ENCODE data around the gene PRKAG3.

PRKAG3 gene

GRCh38 chr2:218812096-218812815 is 19.3 kb downstream of the PRKAG3 start:
- Histone ChIP-seq H3K4me1 (peaks cover 0 to 97% (median 0%) of the 10 kb centered on the region in 10 experiments; a peak in 7 of 20 replicates), H3K27ac (peak overlapping the region in 3 of 11 experiments; percentile 47 to 82 (median 71); a peak in 6 of 22 replicates), H3K9ac (peak overlapping the region in 2 of 11 experiments; percentile 36 to 55; a peak in 2 of 22 replicates), H3K4me3 (no peak overlapping the region), H3K27me3 (peaks cover 4 to 87% (median 15%) of the 10 kb centered on the region in 11 experiments; a peak in 15 of 22 replicates), H3K36me3 (no peaks in the 10 kb centered on the region), H3K4me2 (peak overlapping the region in 3 of 11 experiments; percentile 27 to 80 (median 76); a peak in 5 of 22 replicates), H3K9me3 (replicated peaks in 1 of 11) (no peaks in the 10 kb centered on the region), H4K20me1 (peaks cover 0 to 26% (median 0%) of the 10 kb centered on the region in 11 experiments; a peak in 2 of 22 replicates)
- TF ChIP-seq Cebpa-rat (IDR thresholded peaks at IDR 0.05) = no peak

- Histone ChIP-seq H3K4me2 (peak overlapping the region in 3 of 11 experiments; percentile 27 to 80 (median 76); a peak in 6 of 22 replicates), H3K36me3 (no peaks in the 10 kb centered on the region), H4K20me1 (peaks cover 0 to 26% (median 0%) of the 10 kb centered on the region in 11 experiments; a peak in 2 of 22 replicates), H3K4me3 (no peak overlapping the region), H3K4me1 (peaks cover 4 to 97% (median 6%) of the 10 kb centered on the region in 10 experiments), H3K27ac (peak overlapping the region in 3 of 11 experiments; percentile 47 to 82 (median 71); a peak in 6 of 22 replicates), H3K9me3 (replicated peaks in 1 of 11) (no peaks in the 10 kb centered on the region), H3K9ac (peak overlapping the region in 2 of 11 experiments; percentile 36 to 55; a peak in 2 of 22 replicates), H3K27me3 (peaks cover 5 to 89% (median 23%) of the 10 kb centered on the region in 11 experiments; a peak in 15 of 22 replicates)
- peak in 3 of 11 experiments; percentile 34 to 82 (median 77); a peak in 4 of 22 replicates for TF ChIP-seq Cebpa-rat (IDR thresholded peaks at IDR 0.05)
Observed at GRCh38 chr2:218811382-218811781, 20.2 kb downstream of the PRKAG3 start.

- no peaks in the 10 kb centered on the region for H3K36me3 ChIP-seq
- H3K27ac ChIP-seq = peak overlapping the region in 2 of 11 experiments; percentile 71 to 82; a peak in 2 of 22 replicates
- H3K9ac ChIP-seq = no peak overlapping the region; a peak in 2 of 22 replicates
- H3K4me2 ChIP-seq = peak overlapping the region in 2 of 11 experiments; percentile 76 to 80; a peak in 5 of 22 replicates
- H4K20me1 ChIP-seq = peaks cover 0 to 26% (median 0%) of the 10 kb centered on the region in 11 experiments; a peak in 2 of 22 replicates
- peaks cover 14 to 97% (median 18%) of the 10 kb centered on the region in 10 experiments for H3K4me1 ChIP-seq
- TF ChIP-seq Cebpa-rat (IDR thresholded peaks at IDR 0.05) = no peak
- H3K4me3 ChIP-seq = no peak overlapping the region
- H3K9me3 ChIP-seq (replicated peaks in 1 of 11) = peaks cover 0 to 1% (median 0%) of the 10 kb centered on the region in 11 experiments; a peak in 6 of 22 replicates
- H3K27me3 ChIP-seq = peaks cover 10 to 95% (median 32%) of the 10 kb centered on the region in 11 experiments
Observed at GRCh38 chr2:218810256-218810655, 21.3 kb downstream of the PRKAG3 start.

- Histone ChIP-seq H3K4me3 (no peak overlapping the region), H3K27me3 (peaks cover 18 to 95% (median 39%) of the 10 kb centered on the region in 11 experiments), H3K27ac (no peak overlapping the region; a peak in 1 of 22 replicates), H3K4me2 (peak overlapping the region in 2 of 11 experiments; percentile 76 to 80; a peak in 3 of 22 replicates), H3K4me1 (peaks cover 14 to 95% (median 19%) of the 10 kb centered on the region in 10 experiments), H3K9me3 (replicated peaks in 1 of 11) (peaks cover 4 to 8% (median 7%) of the 10 kb centered on the region in 11 experiments), H3K36me3 (peaks cover 0 to 5% (median 0%) of the 10 kb centered on the region in 11 experiments; a peak in 2 of 22 replicates), H4K20me1 (peaks cover 0 to 21% (median 0%) of the 10 kb centered on the region in 11 experiments; a peak in 2 of 22 replicates), H3K9ac (no peak overlapping the region)
- no peak for TF ChIP-seq Cebpa-rat (IDR thresholded peaks at IDR 0.05)
Observed at GRCh38 chr2:218809515-218809914, 22.1 kb downstream of the PRKAG3 start.

- H3K9me3 ChIP-seq (replicated peaks in 1 of 11) = peaks cover 12 to 21% (median 17%) of the 10 kb centered on the region in 11 experiments
- peaks cover 21 to 84% (median 24%) of the 10 kb centered on the region in 10 experiments for H3K4me1 ChIP-seq
- peaks cover 0 to 10% (median 0%) of the 10 kb centered on the region in 11 experiments; a peak in 2 of 22 replicates for H3K36me3 ChIP-seq
- no peak overlapping the region for H3K27ac ChIP-seq
- H4K20me1 ChIP-seq = peaks cover 0 to 6% (median 3%) of the 10 kb centered on the region in 11 experiments; a peak in 4 of 22 replicates
- H3K4me3 ChIP-seq = no peak overlapping the region
- H3K27me3 ChIP-seq = peaks cover 33 to 94% (median 51%) of the 10 kb centered on the region in 11 experiments
- H3K4me2 ChIP-seq = peak overlapping the region in 3 of 11 experiments; percentile 74 to 81 (median 77); a peak in 3 of 22 replicates
- no peak overlapping the region for H3K9ac ChIP-seq
- TF ChIP-seq Cebpa-rat (IDR thresholded peaks at IDR 0.05) = no peak
Observed at GRCh38 chr2:218807626-218808025, 24.0 kb downstream of the PRKAG3 start.

GRCh38 chr2:218806346-218806978 is 25.1 kb downstream of the PRKAG3 start:
- Histone ChIP-seq H3K27me3 (peaks cover 39 to 93% (median 58%) of the 10 kb centered on the region in 11 experiments), H3K9ac (peak overlapping the region in 2 of 11 experiments; percentile 10 to 62; a peak in 1 of 22 replicates)
- peak; percentile 90 to 99 (median 97) for TF ChIP-seq Cebpa-rat (IDR thresholded peaks at IDR 0.05)

GRCh38 chr2:218805627-218806026 is 26.0 kb downstream of the PRKAG3 start:
- Histone ChIP-seq H4K20me1 (peaks cover 0 to 14% (median 9%) of the 10 kb centered on the region in 11 experiments; a peak in 12 of 22 replicates), H3K9me3 (replicated peaks in 1 of 11) (peaks cover 12 to 21% (median 17%) of the 10 kb centered on the region in 11 experiments), H3K36me3 (peaks cover 0 to 10% (median 0%) of the 10 kb centered on the region in 11 experiments; a peak in 2 of 22 replicates), H3K4me3 (no peak overlapping the region), H3K9ac (peak overlapping the region in 1 of 11 experiments; percentile 62; a peak in 1 of 22 replicates), H3K27ac (peak overlapping the region in 3 of 11 experiments; percentile 18 to 52 (median 51); a peak in 3 of 22 replicates), H3K27me3 (peaks cover 44 to 93% (median 65%) of the 10 kb centered on the region in 11 experiments), H3K4me1 (peaks cover 32 to 75% (median 34%) of the 10 kb centered on the region in 10 experiments), H3K4me2 (peak overlapping the region; percentile 49 to 81 (median 71))
- TF ChIP-seq Cebpa-rat (IDR thresholded peaks at IDR 0.05) = no peak

More at GRCh38 chr2:218806346-218806978, 25.1 kb downstream of the PRKAG3 start:
- H4K20me1 ChIP-seq = peaks cover 0 to 14% (median 12%) of the 10 kb centered on the region in 11 experiments; a peak in 13 of 22 replicates
- H3K36me3 ChIP-seq = peaks cover 0 to 10% (median 0%) of the 10 kb centered on the region in 11 experiments; a peak in 2 of 22 replicates
- H3K4me1 ChIP-seq = peaks cover 32 to 83% (median 34%) of the 10 kb centered on the region in 10 experiments
- H3K4me3 ChIP-seq = peak overlapping the region in 1 of 10 experiments; percentile 22; a peak in 1 of 20 replicates
- peaks cover 12 to 21% (median 17%) of the 10 kb centered on the region in 11 experiments for H3K9me3 ChIP-seq (replicated peaks in 1 of 11)
- peak overlapping the region; percentile 49 to 81 (median 68) for H3K4me2 ChIP-seq
- peak overlapping the region in 4 of 11 experiments; percentile 18 to 52 (median 45); a peak in 4 of 22 replicates for H3K27ac ChIP-seq

GRCh38 chr2:218804817-218805216 is 26.8 kb downstream of the PRKAG3 start:
- Histone ChIP-seq H3K4me1 (peaks cover 32 to 66% (median 34%) of the 10 kb centered on the region in 10 experiments), H4K20me1 (peaks cover 0 to 17% (median 12%) of the 10 kb centered on the region in 11 experiments; a peak in 13 of 22 replicates), H3K4me2 (peak overlapping the region in 1 of 11 experiments; percentile 77; a peak in 1 of 22 replicates), H3K36me3 (peaks cover 0 to 10% (median 0%) of the 10 kb centered on the region in 11 experiments; a peak in 2 of 22 replicates), H3K27ac (no peak overlapping the region), H3K27me3 (peaks cover 49 to 95% (median 73%) of the 10 kb centered on the region in 11 experiments), H3K9me3 (replicated peaks in 1 of 11) (peaks cover 12 to 21% (median 17%) of the 10 kb centered on the region in 11 experiments), H3K4me3 (no peak overlapping the region), H3K9ac (no peak overlapping the region)
- TF ChIP-seq Cebpa-rat (IDR thresholded peaks at IDR 0.05) = no peak

All from BLaER1 treated with 17β-estradiol and CSF1 and Interleukin-3, amounts not matched to agents 10 nM and 100 nM (cell line).